NB4 (cell line): ENCODE data around the gene FMNL1.
A peak's percentile ranks its signal among the peaks of the same experiment; 100 is the strongest.

ENCODE experiments used
- DNase-seq: peaks from one replicate; pipeline ENCODE4 v3.0.0; 2010; ENCODE audit warnings: low read depth
- H3K4me3 ChIP-seq: one replicate; pipeline ENCODE4 v1.5.1; 2011; ENCODE audit warnings: mild to moderate bottlenecking, low read depth, low read length, moderate library complexity
- MYC ChIP-seq: IDR thresholded peaks from 2 replicates; pipeline ENCODE4 v1.6.1; 2011; ENCODE audit warnings: low read depth, low read length
- POLR2A ChIP-seq: IDR thresholded peaks from 2 replicates; pipeline ENCODE4 v1.6.1; 2011; ENCODE audit warnings: mild to moderate bottlenecking; ENCODE audit not compliant: insufficient read length; ENCODE audit errors: extremely low read depth
- TF ChIP-seq, protein P1 (sequence below): IDR thresholded peaks from 2 replicates; pipeline ENCODE4 v1.6.1; 2011; ENCODE audit warnings: low read depth, low read length
- TF ChIP-seq, protein P2 (sequence below): IDR thresholded peaks from one replicate; pipeline ENCODE4 v1.5.1; 2012; ENCODE audit warnings: low read depth, low read length

The FMNL1 gene

DNA sequence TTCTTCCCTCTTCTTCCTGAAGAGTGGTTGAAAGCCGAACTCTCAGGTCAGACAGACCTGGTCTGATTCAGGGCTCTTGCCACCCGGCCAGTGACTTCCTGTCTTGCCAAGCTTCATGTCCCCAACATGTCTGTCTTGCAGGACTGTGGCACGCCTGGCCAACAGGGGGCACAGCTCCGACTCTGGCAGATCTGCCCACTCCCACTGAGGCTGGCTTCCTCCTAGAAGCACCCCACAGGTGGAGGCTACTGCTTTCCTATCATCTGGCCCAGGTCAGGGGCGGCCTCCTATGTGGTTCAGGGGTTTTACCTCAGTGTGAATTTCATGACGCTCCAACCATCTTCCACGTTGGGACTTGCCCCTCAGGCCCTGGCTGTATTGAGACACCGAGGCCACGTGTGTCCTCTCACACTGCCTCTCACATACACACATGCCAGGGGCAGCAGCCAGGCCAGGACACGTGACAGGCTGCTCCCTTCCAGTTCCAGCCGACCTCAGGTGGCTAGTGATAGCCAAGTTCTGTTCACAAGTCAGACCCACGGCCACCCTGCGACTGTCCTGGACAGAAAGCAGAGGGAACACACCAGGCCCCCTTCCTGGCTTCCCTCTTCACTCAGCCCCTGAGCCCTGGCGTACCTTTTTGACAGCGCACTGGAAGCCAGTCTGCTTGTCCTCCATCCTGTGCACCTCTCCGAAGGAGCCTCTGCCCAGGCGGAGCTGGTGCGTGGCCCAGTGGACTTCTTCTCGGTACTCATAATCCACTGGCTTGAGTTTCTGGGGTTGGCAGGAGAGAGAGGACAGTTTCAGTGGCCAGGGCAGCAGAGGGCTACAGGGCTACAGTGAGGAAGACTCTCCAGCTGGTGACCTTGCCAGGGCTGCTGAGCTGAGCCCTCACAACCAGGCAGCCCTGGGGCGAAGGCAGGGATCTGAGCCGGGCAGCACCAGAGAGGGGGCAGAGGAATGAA is 62.8 kb downstream of the FMNL1 start:
- no peak overlapping the region for H3K4me3 ChIP-seq
- peak; percentile 51 for DNase-seq
- TF ChIP-seq, protein P1, sequence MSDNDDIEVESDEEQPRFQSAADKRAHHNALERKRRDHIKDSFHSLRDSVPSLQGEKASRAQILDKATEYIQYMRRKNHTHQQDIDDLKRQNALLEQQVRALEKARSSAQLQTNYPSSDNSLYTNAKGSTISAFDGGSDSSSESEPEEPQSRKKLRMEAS: no peak
- TF ChIP-seq, protein P2, sequence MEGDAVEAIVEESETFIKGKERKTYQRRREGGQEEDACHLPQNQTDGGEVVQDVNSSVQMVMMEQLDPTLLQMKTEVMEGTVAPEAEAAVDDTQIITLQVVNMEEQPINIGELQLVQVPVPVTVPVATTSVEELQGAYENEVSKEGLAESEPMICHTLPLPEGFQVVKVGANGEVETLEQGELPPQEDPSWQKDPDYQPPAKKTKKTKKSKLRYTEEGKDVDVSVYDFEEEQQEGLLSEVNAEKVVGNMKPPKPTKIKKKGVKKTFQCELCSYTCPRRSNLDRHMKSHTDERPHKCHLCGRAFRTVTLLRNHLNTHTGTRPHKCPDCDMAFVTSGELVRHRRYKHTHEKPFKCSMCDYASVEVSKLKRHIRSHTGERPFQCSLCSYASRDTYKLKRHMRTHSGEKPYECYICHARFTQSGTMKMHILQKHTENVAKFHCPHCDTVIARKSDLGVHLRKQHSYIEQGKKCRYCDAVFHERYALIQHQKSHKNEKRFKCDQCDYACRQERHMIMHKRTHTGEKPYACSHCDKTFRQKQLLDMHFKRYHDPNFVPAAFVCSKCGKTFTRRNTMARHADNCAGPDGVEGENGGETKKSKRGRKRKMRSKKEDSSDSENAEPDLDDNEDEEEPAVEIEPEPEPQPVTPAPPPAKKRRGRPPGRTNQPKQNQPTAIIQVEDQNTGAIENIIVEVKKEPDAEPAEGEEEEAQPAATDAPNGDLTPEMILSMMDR: peak; percentile 57

DNA sequence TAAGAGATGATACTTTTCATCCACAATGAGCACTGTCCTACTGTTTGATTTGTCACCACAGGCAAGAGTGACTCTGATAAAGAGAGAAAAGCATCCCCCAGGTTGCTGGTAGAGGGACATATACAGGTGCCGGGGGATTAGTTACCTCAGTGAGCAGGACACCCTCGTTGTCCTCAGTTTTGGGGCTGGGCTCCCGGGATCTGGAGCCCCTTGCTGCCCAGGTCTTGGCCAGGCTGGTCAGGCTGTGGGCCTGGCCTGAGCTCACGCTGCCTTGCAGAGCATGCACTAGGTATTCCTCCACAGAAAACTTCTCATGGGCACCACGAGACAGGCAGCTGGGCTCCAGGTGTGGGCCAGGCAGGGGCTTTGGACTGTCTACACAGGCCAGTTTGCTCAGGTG is 64.6 kb downstream of the FMNL1 start:
- TF ChIP-seq, protein P1: no peak
- TF ChIP-seq MYC: no peak
- no peak for DNase-seq
- no peak overlapping the region for H3K4me3 ChIP-seq

DNA sequence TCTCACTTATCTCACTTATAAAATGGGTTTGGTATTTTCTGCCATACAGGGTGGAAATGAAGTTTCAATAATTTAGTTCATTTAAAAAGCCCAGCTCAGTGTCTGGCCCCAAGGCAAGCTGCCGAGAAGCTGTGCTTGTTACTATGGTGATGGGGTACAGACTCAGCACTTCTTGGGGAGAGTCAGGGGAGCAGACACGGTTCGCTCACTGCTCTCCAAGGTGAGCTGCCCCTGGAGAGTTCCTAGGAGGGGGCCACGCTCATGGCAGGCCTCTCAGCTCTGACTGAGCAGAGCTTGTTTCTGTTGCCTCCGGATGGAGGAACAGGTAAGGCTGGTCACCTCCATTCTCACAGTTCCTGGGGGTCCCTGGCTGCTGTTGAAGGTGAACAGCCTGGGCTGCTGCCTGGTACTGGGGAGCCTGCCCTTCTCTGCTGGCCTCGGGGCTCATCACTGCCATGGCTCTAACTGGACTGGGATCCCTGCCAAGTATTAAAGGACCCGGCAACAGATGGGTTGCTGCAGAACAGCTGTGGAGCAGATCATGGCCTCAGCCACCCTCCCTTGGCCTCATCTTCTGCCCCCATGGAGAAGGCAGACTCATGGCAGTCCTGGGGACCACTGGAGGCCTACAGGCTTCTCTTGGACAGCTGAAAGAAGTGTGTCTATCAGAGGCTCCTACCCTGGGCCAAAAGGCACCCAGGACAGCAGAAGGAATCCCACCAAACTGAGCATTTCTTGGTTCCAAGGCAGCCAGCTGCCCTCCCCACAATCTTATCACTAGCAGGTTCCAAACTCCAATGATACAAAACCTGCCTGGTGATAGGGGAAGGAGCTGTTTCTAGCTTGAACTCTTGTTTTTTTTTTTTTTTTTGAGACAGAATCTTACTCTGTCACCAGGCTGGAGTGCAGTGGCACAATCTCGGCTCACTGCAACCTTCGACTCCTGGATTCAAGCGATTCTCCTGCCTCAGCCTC is 66.1 kb downstream of the FMNL1 start:
- no peak overlapping the region for H3K4me3 ChIP-seq
- TF ChIP-seq POLR2A (no peak), MYC (no peak)
- TF ChIP-seq, protein P1: no peak
- TF ChIP-seq, protein P2: no peak
- DNase-seq: no peak

DNA sequence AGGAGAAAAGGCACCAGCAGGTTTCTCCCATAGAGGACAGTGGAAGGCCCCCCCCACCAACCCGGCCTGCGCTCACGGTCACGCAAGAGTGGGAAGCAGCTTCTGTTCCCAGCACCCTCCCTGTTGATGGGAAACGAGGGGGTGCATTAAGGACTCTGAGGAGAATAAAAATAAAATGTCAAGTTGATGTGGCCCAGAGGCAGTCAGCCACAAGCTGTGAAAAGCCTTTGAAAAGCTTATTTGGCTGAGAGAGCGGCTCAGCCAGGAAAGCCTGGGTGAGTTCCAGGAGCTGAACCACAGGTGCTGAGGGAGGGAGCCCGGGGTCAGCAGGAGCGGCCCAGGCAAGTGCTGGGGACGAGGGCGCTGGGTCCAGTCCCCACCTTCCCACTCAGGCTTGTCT is 67.1 kb downstream of the FMNL1 start:
- no peak overlapping the region for H3K4me3 ChIP-seq
- TF ChIP-seq, protein P1: no peak
- no peak for TF ChIP-seq POLR2A
- TF ChIP-seq MYC: no peak
- no peak for DNase-seq

DNA sequence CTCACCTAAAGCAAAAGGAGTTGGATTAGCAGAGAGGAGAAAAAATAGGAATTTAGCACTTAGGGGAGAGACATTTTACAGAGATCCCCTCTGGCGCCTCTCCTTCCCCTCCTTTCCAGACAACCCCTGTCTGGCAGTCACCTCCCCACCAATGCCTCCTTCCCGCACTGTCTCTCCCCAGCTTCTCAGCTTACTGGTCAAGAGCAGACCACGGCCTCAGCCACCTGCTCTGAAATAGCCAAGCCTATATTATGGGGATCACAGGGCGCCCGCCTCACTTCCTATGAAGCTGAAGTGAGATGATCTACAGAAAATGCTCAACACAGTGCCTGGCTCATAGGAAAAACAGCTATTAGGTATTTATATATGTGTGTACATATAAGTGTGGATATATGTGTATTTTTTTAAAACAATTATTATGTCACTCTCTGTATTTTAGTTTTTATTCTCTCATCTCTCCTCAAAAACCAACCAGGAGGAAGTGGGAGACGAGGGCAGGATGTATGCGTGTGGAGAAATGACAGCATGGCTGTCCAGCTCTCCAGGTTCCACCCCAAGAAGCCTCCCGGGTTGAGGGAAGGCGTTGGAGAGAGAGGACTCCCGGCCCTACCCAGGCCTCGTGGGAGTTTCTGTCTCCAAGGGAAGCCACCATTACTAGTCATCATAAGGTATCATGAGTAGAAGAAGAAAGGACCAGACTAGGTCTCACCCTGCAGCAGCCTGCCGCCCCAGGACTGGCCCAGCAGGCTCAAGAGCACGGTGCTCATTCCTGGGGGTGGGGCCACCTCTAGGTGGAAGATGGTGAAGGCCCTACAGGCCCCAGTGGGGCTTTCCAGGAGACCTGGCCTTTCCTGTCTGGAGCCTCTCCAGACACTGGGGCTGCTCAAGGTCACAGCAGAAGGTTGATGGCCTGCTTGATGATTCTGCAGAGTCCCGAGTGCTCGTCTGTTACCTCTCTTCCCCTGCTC is 67.9 kb downstream of the FMNL1 start:
- no peak for DNase-seq
- TF ChIP-seq MYC: no peak
- TF ChIP-seq POLR2A: no peak
- TF ChIP-seq, protein P2: no peak
- TF ChIP-seq, protein P1: no peak
- H3K4me3 ChIP-seq: no peak overlapping the region

DNA sequence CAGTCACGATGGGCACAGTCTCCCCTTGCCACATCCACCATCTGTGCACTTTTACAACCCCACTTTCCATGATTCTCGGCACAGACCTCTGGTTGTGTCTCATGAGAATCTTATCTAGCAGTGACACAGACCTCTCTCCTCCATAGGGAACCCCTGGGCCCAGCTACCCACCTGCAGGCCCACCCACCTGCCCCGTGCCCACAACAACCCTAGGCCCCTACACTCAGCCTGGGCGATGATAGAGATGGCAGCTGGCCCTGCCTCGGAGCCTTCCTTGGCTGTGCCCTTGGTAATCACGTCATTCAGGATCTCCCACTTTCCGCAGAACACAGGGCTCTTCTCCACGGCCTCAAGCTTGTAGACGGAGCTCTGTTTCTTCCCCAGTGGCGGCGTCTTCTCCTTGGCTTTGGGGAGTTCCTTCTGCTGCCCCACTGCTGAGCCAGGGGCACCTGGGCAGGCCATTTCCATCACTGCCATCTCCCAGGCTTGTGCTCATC is 68.6 kb downstream of the FMNL1 start:
- no peak overlapping the region for H3K4me3 ChIP-seq
- TF ChIP-seq, protein P2: no peak
- TF ChIP-seq, protein P1: no peak
- TF ChIP-seq POLR2A: no peak
- TF ChIP-seq MYC: no peak
- DNase-seq: no peak
